H1 (cell line): ENCODE measurements around the gene PAQR9. TPM values are rescaled to one million over a fixed set of nuclear protein-coding genes. Genes with fewer than 3 reads are reported as not detected.

Experiments used
- CTCF ChIA-PET: fragments of 300-600 bp; sonication (Branson Sonifier 250); formaldehyde crosslinking; loops from one replicate; lab custom pipeline; 2021; ENCODE audit not compliant: partially characterized antibody; lab: Charles Lee
- POLR2A ChIA-PET: fragments of 300-600 bp; sonication (Branson Sonifier 250); formaldehyde crosslinking; loops from one replicate; lab custom pipeline; 2021; ENCODE audit warnings: inconsistent platforms; ENCODE audit not compliant: partially characterized antibody; lab: Charles Lee
- DNase-seq, 2 experiments: peaks; one replicate each; pipeline versions ENCODE4 v3.0.0 to v3.0.0-alpha.2; 2010 to 2022; ENCODE audit warnings: low spot score in 2 of 2, low read depth in 1 of 2, mixed read lengths in 1 of 2
- FAIRE-seq: peaks from 2 replicates; lab custom pipeline; 2011; peaks lifted over from hg19 to GRCh38; lab: Jason Lieb, UNC
- H2AFZ ChIP-seq: 2 replicates; pipeline ENCODE4 v1.8.1; 2012; ENCODE audit warnings: low read length, inconsistent platforms
- H2AK5ac ChIP-seq: 2 replicates; pipeline ENCODE4 v1.6.1; 2013; ENCODE audit warnings: low read depth, low read length
- H2BK120ac ChIP-seq: replicated peaks from 2 replicates; pipeline ENCODE3; 2013; ENCODE audit warnings: low read depth, low read length, inconsistent platforms
- H2BK12ac ChIP-seq: 2 replicates; pipeline ENCODE4 v1.6.1; 2013; ENCODE audit warnings: low read depth, low read length
- H2BK15ac ChIP-seq: 2 replicates; pipeline ENCODE4 v1.6.1; 2013; ENCODE audit warnings: low read length
- H2BK20ac ChIP-seq: 2 replicates; pipeline ENCODE4 v1.6.1; 2013; ENCODE audit warnings: low read length
- H2BK5ac ChIP-seq: 2 replicates; pipeline ENCODE4 v1.6.1; 2013; ENCODE audit warnings: low read depth, low read length
- H3K14ac ChIP-seq: 2 replicates; pipeline ENCODE4 v1.6.1; 2013; ENCODE audit warnings: inconsistent platforms; ENCODE audit not compliant: insufficient read length
- H3K18ac ChIP-seq: 2 replicates; pipeline ENCODE4 v1.6.1; 2013; ENCODE audit warnings: low read length; ENCODE audit errors: extremely low read depth
- H3K23ac ChIP-seq: 2 replicates; pipeline ENCODE4 v1.6.1; 2013; ENCODE audit warnings: inconsistent platforms; ENCODE audit not compliant: insufficient read length
- H3K23me2 ChIP-seq: 2 replicates; pipeline ENCODE4 v1.6.1; 2013; ENCODE audit warnings: low read depth, low read length
- H3K27ac ChIP-seq: 2 replicates; pipeline ENCODE4 v1.6.1; 2011; ENCODE audit warnings: low read depth, low read length, inconsistent platforms
- H3K27me3 ChIP-seq, 4 experiments: replicated peaks in 1 of 4; 1 replicate in 1 of 4; 2 replicates in 3 of 4; pipeline versions ENCODE4 v1.6.1 to v1.8.1; 2011 to 2013; ENCODE audit warnings: low read length in 3 of 4, mild to moderate bottlenecking in 3 of 4, inconsistent platforms in 2 of 4, mixed read lengths in 2 of 4, moderate library complexity in 1 of 4; ENCODE audit not compliant: control insufficient read depth in 3 of 4, insufficient read depth in 3 of 4; ENCODE audit errors: extremely low read depth in 1 of 4
- H3K36me3 ChIP-seq, 4 experiments: 2 replicates each; pipeline versions ENCODE4 v1.6.1 to v1.8.1; 2011 to 2013; ENCODE audit warnings: mild to moderate bottlenecking in 4 of 4, low read length in 3 of 4, moderate library complexity in 2 of 4, control low read depth in 1 of 4, inconsistent platforms in 1 of 4; ENCODE audit not compliant: insufficient read depth in 4 of 4, control insufficient read depth in 2 of 4
- H3K4ac ChIP-seq: replicated peaks from 2 replicates; pipeline ENCODE3; 2013; ENCODE audit warnings: low read length, low read depth, mixed read lengths, inconsistent platforms; ENCODE audit not compliant: insufficient read length
- H3K4me1 ChIP-seq, 4 experiments: replicated peaks in 1 of 4; 1 replicate in 1 of 4; 2 replicates in 3 of 4; pipeline versions ENCODE4 v1.6.1 to v1.8.1; 2011 to 2013; ENCODE audit warnings: low read length in 3 of 4, inconsistent platforms in 2 of 4, mixed read lengths in 1 of 4; ENCODE audit not compliant: insufficient read depth in 4 of 4, control insufficient read depth in 3 of 4
- H3K4me2 ChIP-seq, 2 experiments: 2 replicates each; pipeline versions ENCODE4 v1.6.1 to v1.8.1; 2011 to 2013; ENCODE audit warnings: low read depth in 2 of 2, low read length in 2 of 2, control low read depth in 1 of 2, inconsistent platforms in 1 of 2, mild to moderate bottlenecking in 1 of 2; ENCODE audit not compliant: insufficient read depth in 1 of 2
- H3K4me3 ChIP-seq, 4 experiments: fragments of 200-600, 300-600 bp in 1 of 4; sonication (generic), shearing (Covaris generic), sonication (Bioruptor Twin) in 1 of 4; 2 replicates each; pipeline versions ENCODE4 v1.5.1 to v1.8.1; 2011 to 2016; ENCODE audit warnings: low read length in 4 of 4, low read depth in 3 of 4, control low read depth in 2 of 4, inconsistent platforms in 2 of 4, mild to moderate bottlenecking in 2 of 4, mixed read lengths in 1 of 4, moderate library complexity in 1 of 4; ENCODE audit not compliant: insufficient read depth in 2 of 4; ENCODE audit errors: extremely low read depth in 1 of 4
- H3K56ac ChIP-seq: replicated peaks from 2 replicates; pipeline ENCODE3; 2013; ENCODE audit warnings: low read depth, mild to moderate bottlenecking, mixed read lengths, low read length, inconsistent platforms; ENCODE audit not compliant: insufficient read length
- H3K79me1 ChIP-seq: 2 replicates; pipeline ENCODE4 v1.6.1; 2013; ENCODE audit warnings: low read depth, low read length, control low read depth
- H3K79me2 ChIP-seq, 2 experiments: 2 replicates each; pipeline versions ENCODE4 v1.6.1 to v1.8.1; 2012 to 2013; ENCODE audit warnings: low read length in 2 of 2, mild to moderate bottlenecking in 2 of 2, inconsistent platforms in 1 of 2; ENCODE audit not compliant: insufficient read depth in 2 of 2, control insufficient read depth in 1 of 2
- H3K9ac ChIP-seq, 4 experiments: replicated peaks in 1 of 4; 1 replicate in 1 of 4; 2 replicates in 3 of 4; pipeline versions ENCODE4 v1.6.1 to v1.8.1; 2011 to 2013; ENCODE audit warnings: low read depth in 3 of 4, low read length in 3 of 4, control low read depth in 2 of 4, mild to moderate bottlenecking in 2 of 4, moderate library complexity in 2 of 4, inconsistent platforms in 1 of 4; ENCODE audit errors: extremely low read depth in 1 of 4
- H3K9me3 ChIP-seq, 2 experiments: 2 replicates each; pipeline versions ENCODE4 v1.6.1 to v1.8.1; 2012 to 2013; ENCODE audit warnings: mild to moderate bottlenecking in 2 of 2, moderate library complexity in 2 of 2, control low read depth in 1 of 2, inconsistent platforms in 1 of 2, low read depth in 1 of 2, low read length in 1 of 2, mixed read lengths in 1 of 2; ENCODE audit not compliant: insufficient read depth in 2 of 2
- H4K20me1 ChIP-seq, 2 experiments: replicated peaks in 1 of 2; 2 replicates each; pipeline versions ENCODE3 to v1.8.1; 2011 to 2013; ENCODE audit warnings: inconsistent platforms in 2 of 2, low read length in 2 of 2, mild to moderate bottlenecking in 1 of 2; ENCODE audit not compliant: insufficient read depth in 2 of 2, control insufficient read depth in 1 of 2
- H4K5ac ChIP-seq: 2 replicates; pipeline ENCODE4 v1.6.1; 2013; ENCODE audit warnings: low read length, low read depth, mixed read lengths, inconsistent platforms; ENCODE audit not compliant: insufficient read length
- H4K8ac ChIP-seq: 2 replicates; pipeline ENCODE4 v1.8.0; 2013; ENCODE audit warnings: mild to moderate bottlenecking, moderate library complexity, low read length, inconsistent platforms; ENCODE audit not compliant: insufficient read depth; ENCODE audit errors: extremely low read depth
- H4K91ac ChIP-seq: replicated peaks from 2 replicates; pipeline ENCODE3; 2013; ENCODE audit warnings: low read length, mixed read lengths, inconsistent platforms; ENCODE audit not compliant: insufficient read length
- CTCF ChIP-seq, 3 experiments: IDR thresholded peaks; 1 replicate in 2 of 3; 2 replicates in 1 of 3; pipeline versions ENCODE4 v1.5.1 to v1.6.1; 2011; ENCODE audit warnings: low read length in 3 of 3, mild to moderate bottlenecking in 3 of 3, inconsistent platforms in 2 of 3, low read depth in 1 of 3, moderate library complexity in 1 of 3; ENCODE audit not compliant: insufficient read depth in 1 of 3; ENCODE audit errors: control extremely low read depth in 1 of 3
- GABPA ChIP-seq: IDR thresholded peaks from 2 replicates; pipeline ENCODE4 v1.6.1; 2011; ENCODE audit warnings: mild to moderate bottlenecking, low read length, moderate library complexity, borderline replicate concordance; ENCODE audit not compliant: insufficient read depth
- JUND ChIP-seq: IDR thresholded peaks from 2 replicates; pipeline ENCODE4 v1.6.1; 2011; ENCODE audit warnings: mild to moderate bottlenecking, improper control_type of control experiment, low read length
- WGBS, 2 experiments: shearing (Covaris generic) in 1 of 2; methylation state at CpG; one replicate each; pipeline versions ENCODE4 v1.1.6 to v1.1.7; 2013 to 2015; ENCODE audit warnings: low lambda C conversion rate in 2 of 2, mixed read lengths in 2 of 2, inconsistent platforms in 1 of 2, low coverage in 1 of 2, missing lambda C conversion rate in 1 of 2; ENCODE audit not compliant: insufficient replicate concordance in 2 of 2, insufficient coverage in 1 of 2, insufficient read length in 1 of 2; ENCODE audit errors: extremely low coverage in 1 of 2, missing lambda C conversion rate in 1 of 2; 5-methylcytosine and 5-hydroxymethylcytosine counted together
- polyA plus RNA-seq, 7 experiments: library from polyadenylated mRNA; depleted of rRNA in 3 of 7; stranded (reverse) in 5 of 7; unstranded in 2 of 7; fragments of >200 nt in 5 of 7; fragments of 200-250 nt in 2 of 7; gene quantifications; 1 replicate in 5 of 7; 2 replicates in 1 of 7; 4 replicates in 1 of 7; pipeline versions ENCODE4 v1.2.1 to v1.2.3, GENCODE V29; 2011 to 2013; ENCODE audit warnings: missing spikeins in 2 of 7, mixed read lengths in 2 of 7
- total RNA-seq: library from RNA; stranded (reverse); fragmentation: NEBNext Ultra II Directional; extraction: Animal tissue kit (Norgen Biotek cat#: 25700); gene quantifications from 2 replicates; pipeline ENCODE4 v1.2.1, GENCODE V29; 2021

PAQR9 gene
- total and polyA plus RNA-seq, 2 of the 8 experiments (the other 6 are each of a cell fraction or from before 2014, with no cell fraction given): 2.6 to 5.2 TPM

- H3K9me3 ChIP-seq: no peaks in the 10 kb centered on the region
- no peak overlapping the region for H4K5ac ChIP-seq
- H2AK5ac ChIP-seq: no peak overlapping the region
- no peak for FAIRE-seq
- H3K4me1 ChIP-seq: peaks cover 0 to 3% (median under 1%) of the 10 kb centered on the region in 4 experiments; a peak in 3 of 7 replicates
- H4K8ac ChIP-seq: no peak overlapping the region
- H2BK15ac ChIP-seq: no peak overlapping the region
- no peaks in the 10 kb centered on the region for H3K79me1 ChIP-seq
- H4K20me1 ChIP-seq: no peaks in the 10 kb centered on the region
- no peak overlapping the region for H3K4ac ChIP-seq
- no peak overlapping the region for H4K91ac ChIP-seq
- H3K27ac ChIP-seq: no peak overlapping the region
- H3K4me3 ChIP-seq: no peak overlapping the region
- peak overlapping the region; percentile 100 for H2AFZ ChIP-seq
- no peak overlapping the region for H3K56ac ChIP-seq
- H3K27me3 ChIP-seq: no peaks in the 10 kb centered on the region
- H3K23ac ChIP-seq: no peak overlapping the region
- CTCF ChIA-PET: interaction anchor here (1.0 to 5.5 kb wide), 16 partner anchors 9 to 153 kb away, joined by 3 to 45 read pairs (median 7); partner anchors contain the start of genes PAQR9 and U2SURP
- TF ChIP-seq JUND (peak; percentile 49; the same call in 1 of the 2 replicates), CTCF (IDR thresholded peaks at IDR 0.05; ENCODE audit: control extremely low read depth in 1 of 3, insufficient read depth in 1 of 3, low read depth in 1 of 3, low read length in 3 of 3) (peak in 1 of 3 experiments; percentile 16; a peak in 1 of 4 replicates), GABPA (no peak)
- TF ChIP-seq, all 59 proteins: peak for 2
- H3K36me3 ChIP-seq: no peaks in the 10 kb centered on the region
- H2BK5ac ChIP-seq: no peak overlapping the region
- no peak overlapping the region; a peak in 1 of 7 replicates for H3K9ac ChIP-seq
- no peak overlapping the region for H2BK120ac ChIP-seq
- 62% methylated on average over 6 of the region's 7 CpGs; no CpG with 5 or more reads in 1 of the 2 experiments for WGBS, 2 experiments
- H3K23me2 ChIP-seq: no peaks in the 10 kb centered on the region
- no peak overlapping the region for H3K14ac ChIP-seq
- POLR2A ChIA-PET: interaction anchor here (1.8 to 3.1 kb wide), 3 partner anchors 18 to 20 kb away, joined by 4 to 15 read pairs (median 6); partner anchors contain the start of gene U2SURP
- no peak overlapping the region; a peak in 1 of 4 replicates for H3K4me2 ChIP-seq
- no peak overlapping the region for H2BK20ac ChIP-seq
- H3K79me2 ChIP-seq: no peaks in the 10 kb centered on the region
- no peak for DNase-seq
- H3K18ac ChIP-seq: no peak overlapping the region
- H2BK12ac ChIP-seq: no peak overlapping the region
Measured at GRCh38 chr3:142982038-142982773, 18.7 kb upstream of the PAQR9 start.
